ENCODE results near the gene GPR45. TPM values are rescaled to one million over a fixed set of nuclear protein-coding genes. Genes with fewer than 3 reads are reported as not detected.

GPR45 gene
- total RNA-seq, 1 donor from 2014 or later: not detected

DNA sequence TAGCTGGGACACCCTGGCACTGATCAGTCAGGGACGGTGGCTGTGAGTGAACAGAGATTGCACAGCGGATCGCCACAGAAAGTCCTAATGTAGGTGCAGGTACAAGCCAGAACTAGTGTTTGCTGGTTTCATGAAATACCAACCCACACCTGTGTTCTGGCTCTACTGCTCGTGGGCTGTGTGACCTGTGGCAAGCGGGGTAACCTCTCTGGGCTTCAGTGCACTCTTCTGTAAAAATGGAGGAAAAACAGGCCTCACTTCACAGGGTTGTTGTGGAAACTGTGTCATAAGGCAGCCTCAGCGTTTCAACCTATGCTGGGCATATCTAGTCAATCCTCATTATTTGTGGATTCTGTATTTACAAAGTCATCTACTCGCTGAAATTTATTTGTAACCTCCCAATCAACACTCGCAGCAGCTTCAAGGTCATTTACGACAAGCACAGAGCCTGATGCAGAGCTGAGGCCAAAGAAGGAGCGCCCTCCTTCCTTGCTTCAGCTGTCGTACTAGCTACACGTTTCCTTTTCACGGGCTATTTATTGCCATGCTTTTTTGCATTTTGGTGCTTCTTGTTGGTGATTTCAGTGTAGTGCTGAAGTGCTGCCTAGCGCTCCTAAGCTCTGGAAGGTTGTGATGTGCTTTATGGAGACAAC is 30.0 kb downstream of the GPR45 start:
- H3K27me3 ChIP-seq (ENCODE audit: insufficient read depth, low read length): no peaks in the 10 kb centered on the region
- H3K9me3 ChIP-seq (ENCODE audit: insufficient read depth, low read depth, low read length): no peaks in the 10 kb centered on the region
- TF ChIP-seq EZH2 (IDR thresholded peaks at IDR 0.05; ENCODE audit: insufficient read depth, low read length): no peak
- TF ChIP-seq, protein P1, sequence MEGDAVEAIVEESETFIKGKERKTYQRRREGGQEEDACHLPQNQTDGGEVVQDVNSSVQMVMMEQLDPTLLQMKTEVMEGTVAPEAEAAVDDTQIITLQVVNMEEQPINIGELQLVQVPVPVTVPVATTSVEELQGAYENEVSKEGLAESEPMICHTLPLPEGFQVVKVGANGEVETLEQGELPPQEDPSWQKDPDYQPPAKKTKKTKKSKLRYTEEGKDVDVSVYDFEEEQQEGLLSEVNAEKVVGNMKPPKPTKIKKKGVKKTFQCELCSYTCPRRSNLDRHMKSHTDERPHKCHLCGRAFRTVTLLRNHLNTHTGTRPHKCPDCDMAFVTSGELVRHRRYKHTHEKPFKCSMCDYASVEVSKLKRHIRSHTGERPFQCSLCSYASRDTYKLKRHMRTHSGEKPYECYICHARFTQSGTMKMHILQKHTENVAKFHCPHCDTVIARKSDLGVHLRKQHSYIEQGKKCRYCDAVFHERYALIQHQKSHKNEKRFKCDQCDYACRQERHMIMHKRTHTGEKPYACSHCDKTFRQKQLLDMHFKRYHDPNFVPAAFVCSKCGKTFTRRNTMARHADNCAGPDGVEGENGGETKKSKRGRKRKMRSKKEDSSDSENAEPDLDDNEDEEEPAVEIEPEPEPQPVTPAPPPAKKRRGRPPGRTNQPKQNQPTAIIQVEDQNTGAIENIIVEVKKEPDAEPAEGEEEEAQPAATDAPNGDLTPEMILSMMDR (IDR thresholded peaks at IDR 0.05; ENCODE audit: insufficient read depth, low read depth, low read length): no peak
- H3K79me2 ChIP-seq (ENCODE audit: insufficient read depth, low read length): no peaks in the 10 kb centered on the region
- Mint-ChIP-seq H3K27ac (ENCODE audit: unreplicated experiment) (no peak overlapping the region), H3K4me1 (ENCODE audit: low read depth, unreplicated experiment) (peaks cover 6% of the 10 kb centered on the region), H3K4me3 (ENCODE audit: unreplicated experiment) (no peak overlapping the region), H3K36me3 (ENCODE audit: low read depth, unreplicated experiment) (peaks cover 57% of the 10 kb centered on the region), H3K9me3 (ENCODE audit: unreplicated experiment) (no peaks in the 10 kb centered on the region), H3K27me3 (ENCODE audit: low read depth, unreplicated experiment) (no peaks in the 10 kb centered on the region)
- no peak overlapping the region for H3K4me3 ChIP-seq (ENCODE audit: insufficient read depth, low read depth, low read length)
- H3K9ac ChIP-seq (ENCODE audit: low read length): no peak overlapping the region
- DNase-seq (ENCODE audit: low read depth) (no peak), FAIRE-seq (no peak)
- H3K4me1 ChIP-seq (ENCODE audit: insufficient read depth, low read length): no peaks in the 10 kb centered on the region
- no peak overlapping the region for H3K4me2 ChIP-seq (ENCODE audit: low read length)
- no peak overlapping the region for H3K27ac ChIP-seq (ENCODE audit: low read depth, low read length)
- H2AFZ ChIP-seq (ENCODE audit: low read depth, low read length): no peak overlapping the region
- peaks cover 17% of the 10 kb centered on the region for H3K36me3 ChIP-seq (ENCODE audit: insufficient read depth, low read length)
- H4K20me1 ChIP-seq (ENCODE audit: insufficient read depth, low read length): no peaks in the 10 kb centered on the region

DNA sequence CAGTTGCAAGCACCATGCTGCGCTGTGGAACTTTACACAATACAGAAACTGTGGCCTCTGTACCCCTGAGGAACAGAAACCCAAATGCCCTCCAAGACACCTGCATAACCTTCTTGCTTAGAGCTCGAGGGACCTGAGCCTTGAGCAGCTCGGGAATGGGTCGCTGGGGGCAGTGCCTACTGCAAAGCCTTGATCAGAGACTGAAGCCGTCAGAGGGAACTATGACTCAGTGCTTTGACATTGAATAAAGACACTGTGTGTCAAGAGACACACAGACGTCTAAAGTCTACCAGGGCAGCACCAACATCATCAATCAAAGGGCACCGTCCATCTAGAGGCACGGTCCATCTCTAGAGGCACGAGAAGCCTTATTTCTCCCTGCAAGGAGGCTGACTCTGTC is 30.6 kb downstream of the GPR45 start:
- Mint-ChIP-seq H3K4me1 (ENCODE audit: low read depth, unreplicated experiment) (peaks cover 6% of the 10 kb centered on the region), H3K4me3 (ENCODE audit: unreplicated experiment) (no peak overlapping the region), H3K27ac (ENCODE audit: unreplicated experiment) (no peak overlapping the region), H3K36me3 (ENCODE audit: low read depth, unreplicated experiment) (peaks cover 51% of the 10 kb centered on the region), H3K9me3 (ENCODE audit: unreplicated experiment) (no peaks in the 10 kb centered on the region), H3K27me3 (ENCODE audit: low read depth, unreplicated experiment) (no peaks in the 10 kb centered on the region)
- H4K20me1 ChIP-seq (ENCODE audit: insufficient read depth, low read length): no peaks in the 10 kb centered on the region
- H3K79me2 ChIP-seq (ENCODE audit: insufficient read depth, low read length): no peaks in the 10 kb centered on the region
- no peak overlapping the region for H3K27ac ChIP-seq (ENCODE audit: low read depth, low read length)
- no peak overlapping the region for H3K9ac ChIP-seq (ENCODE audit: low read length)
- H3K4me1 ChIP-seq (ENCODE audit: insufficient read depth, low read length): no peaks in the 10 kb centered on the region
- H3K36me3 ChIP-seq (ENCODE audit: insufficient read depth, low read length): peaks cover 19% of the 10 kb centered on the region
- H3K4me2 ChIP-seq (ENCODE audit: low read length): no peak overlapping the region
- DNase-seq (ENCODE audit: low read depth) (no peak), FAIRE-seq (no peak)
- no peak overlapping the region for H3K4me3 ChIP-seq (ENCODE audit: insufficient read depth, low read depth, low read length)
- no peaks in the 10 kb centered on the region for H3K27me3 ChIP-seq (ENCODE audit: insufficient read depth, low read length)
- TF ChIP-seq EZH2 (IDR thresholded peaks at IDR 0.05; ENCODE audit: insufficient read depth, low read length): no peak
- TF ChIP-seq, protein P1 (IDR thresholded peaks at IDR 0.05; ENCODE audit: insufficient read depth, low read depth, low read length): no peak
- no peaks in the 10 kb centered on the region for H3K9me3 ChIP-seq (ENCODE audit: insufficient read depth, low read depth, low read length)
- no peak overlapping the region for H2AFZ ChIP-seq (ENCODE audit: low read depth, low read length)

DNA sequence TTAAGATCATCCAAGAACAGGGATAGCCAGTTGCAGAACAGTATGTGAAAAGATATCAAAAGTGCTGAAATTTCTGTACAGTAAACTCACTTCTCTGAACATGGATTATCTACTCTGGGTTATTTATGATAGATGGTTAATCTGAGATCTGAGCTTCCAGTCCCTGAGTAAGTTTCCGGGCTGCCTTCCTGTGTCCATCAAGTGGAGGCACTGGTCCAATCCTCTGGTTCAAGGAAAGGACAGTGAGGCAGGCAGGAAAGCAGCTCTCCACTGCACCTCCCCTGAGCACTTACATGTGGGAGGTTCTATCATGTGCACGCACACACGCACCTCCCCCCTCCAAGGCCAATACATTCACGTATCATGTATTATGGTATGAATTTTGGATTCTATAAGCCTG is 32.5 kb downstream of the GPR45 start:
- Histone ChIP-seq H2AFZ (ENCODE audit: low read depth, low read length) (no peak overlapping the region), H3K27me3 (ENCODE audit: insufficient read depth, low read length) (no peaks in the 10 kb centered on the region), H3K4me3 (ENCODE audit: insufficient read depth, low read depth, low read length) (no peak overlapping the region), H3K4me2 (ENCODE audit: low read length) (no peak overlapping the region), H3K9ac (ENCODE audit: low read length) (no peak overlapping the region), H3K27ac (ENCODE audit: low read depth, low read length) (no peak overlapping the region), H3K79me2 (ENCODE audit: insufficient read depth, low read length) (no peaks in the 10 kb centered on the region), H3K4me1 (ENCODE audit: insufficient read depth, low read length) (no peaks in the 10 kb centered on the region), H3K36me3 (ENCODE audit: insufficient read depth, low read length) (peaks cover 19% of the 10 kb centered on the region), H3K9me3 (ENCODE audit: insufficient read depth, low read depth, low read length) (no peaks in the 10 kb centered on the region), H4K20me1 (ENCODE audit: insufficient read depth, low read length) (no peaks in the 10 kb centered on the region)
- Mint-ChIP-seq H3K27me3 (ENCODE audit: low read depth, unreplicated experiment) (no peaks in the 10 kb centered on the region), H3K4me3 (ENCODE audit: unreplicated experiment) (no peak overlapping the region), H3K4me1 (ENCODE audit: low read depth, unreplicated experiment) (peaks cover 6% of the 10 kb centered on the region), H3K27ac (ENCODE audit: unreplicated experiment) (no peak overlapping the region), H3K36me3 (ENCODE audit: low read depth, unreplicated experiment) (peaks cover 41% of the 10 kb centered on the region), H3K9me3 (ENCODE audit: unreplicated experiment) (no peaks in the 10 kb centered on the region)
- FAIRE-seq (no peak), DNase-seq (ENCODE audit: low read depth) (peak; percentile 57)
- TF ChIP-seq, protein P1 (IDR thresholded peaks at IDR 0.05; ENCODE audit: insufficient read depth, low read depth, low read length): no peak
- no peak for TF ChIP-seq EZH2 (IDR thresholded peaks at IDR 0.05; ENCODE audit: insufficient read depth, low read length)
